Upper lobe of left lung (tissue), 4 donors: ENCODE results near the gene PAK5.

Source experiments
- CTCF ChIP-seq, 6 experiments: fragments of 450-650 bp in 4 of 6; fragments of 200-600 bp in 2 of 6; sonication (generic) in 2 of 6; IDR thresholded peaks; one replicate each; pipeline ENCODE4 v1.5.1; 2016 to 2019; ENCODE audit warnings: antibody characterized with exemption in 6 of 6
- EP300 ChIP-seq, 4 donors: sonication (generic); formaldehyde crosslinking; IDR thresholded peaks; one replicate each; pipeline ENCODE4 v1.5.1; 2017; ENCODE audit warnings: antibody characterized with exemption in 4 of 4, control low read depth in 2 of 4

DNA sequence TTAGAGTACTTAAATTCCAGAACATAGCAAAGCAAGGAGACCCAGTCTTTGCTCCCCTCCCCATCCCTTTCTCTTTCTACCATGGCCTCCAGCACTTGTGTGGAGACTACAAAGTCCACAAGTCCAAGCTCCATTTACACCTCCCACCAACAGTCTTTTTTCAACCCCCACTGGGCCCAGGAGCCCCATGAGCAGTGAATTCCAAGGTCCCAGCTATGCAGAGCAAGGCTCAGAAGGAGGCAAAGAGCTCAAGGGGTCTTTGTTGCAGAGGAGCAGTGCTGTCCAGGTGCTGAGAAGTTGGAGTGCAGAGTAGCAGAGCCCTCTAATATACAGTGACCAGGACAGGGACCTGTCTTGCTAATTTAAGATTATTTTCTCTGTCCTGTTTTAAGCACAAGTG is 9.0 kb downstream of the PAK5 start:
- TF ChIP-seq CTCF (IDR thresholded peaks at IDR 0.05) (no peak), EP300 (IDR thresholded peaks at IDR 0.05) (no peak)
